Skeletal muscle satellite cell (primary cell): ENCODE measurements around the gene C2CD3.

ENCODE experiments used
- H3K27me3 ChIP-seq: 2 replicates; pipeline ENCODE4 v1.7.0; 2013; ENCODE audit warnings: low read length; ENCODE audit not compliant: control insufficient read depth, insufficient read depth
- H3K36me3 ChIP-seq: 2 replicates; pipeline ENCODE4 v1.7.0; 2013; ENCODE audit warnings: mild to moderate bottlenecking, control low read depth, low read length; ENCODE audit not compliant: insufficient read depth
- H3K4me1 ChIP-seq: 2 replicates; pipeline ENCODE4 v1.7.0; 2013; ENCODE audit warnings: low read length; ENCODE audit not compliant: control insufficient read depth, insufficient read depth
- H3K4me2 ChIP-seq: 2 replicates; pipeline ENCODE4 v1.7.0; 2013; ENCODE audit warnings: mild to moderate bottlenecking, low read length
- H3K4me3 ChIP-seq: 2 replicates; pipeline ENCODE4 v1.7.0; 2013; ENCODE audit warnings: low read length
- H3K9ac ChIP-seq: 2 replicates; pipeline ENCODE4 v1.7.0; 2013; ENCODE audit warnings: mild to moderate bottlenecking, low read depth, low read length, moderate library complexity
- H3K9me3 ChIP-seq: replicated peaks from 2 replicates; pipeline ENCODE4 v1.7.0; 2013; ENCODE audit warnings: mild to moderate bottlenecking, control low read depth, low read length

The C2CD3 gene

DNA sequence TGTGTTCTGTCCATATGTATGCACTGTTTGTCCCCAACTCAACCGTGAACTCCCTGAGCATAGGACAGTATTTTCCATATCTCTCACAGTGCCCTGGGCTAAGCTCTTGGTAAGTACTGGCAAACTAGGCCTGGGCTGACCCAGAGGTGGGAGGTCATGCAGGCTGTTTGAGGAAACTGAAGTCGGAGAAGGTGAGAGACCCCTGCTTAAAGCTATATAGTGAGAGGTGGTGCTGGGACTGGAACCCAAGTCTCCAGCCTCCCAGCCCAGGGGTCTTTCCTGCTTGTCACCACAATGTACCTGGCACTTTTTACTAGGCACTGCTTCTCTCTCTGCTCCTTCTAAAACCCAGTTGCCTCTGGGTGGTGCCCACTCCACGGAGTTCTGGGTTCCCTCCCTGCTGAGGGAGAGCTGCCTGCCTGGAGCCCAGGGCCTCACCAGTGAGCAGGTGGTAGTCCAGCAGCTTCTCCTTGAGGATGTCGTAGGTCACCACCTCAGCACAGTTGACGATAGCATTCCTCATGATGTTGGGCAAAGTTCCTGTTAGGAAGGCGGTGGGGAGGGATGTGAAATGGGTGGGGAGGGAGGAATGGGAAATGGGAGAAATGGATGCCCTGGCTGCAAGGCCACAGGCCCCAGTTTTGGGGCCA lies 166.6 kb downstream of the C2CD3 start:
- Histone ChIP-seq H3K27me3 (no peaks in the 10 kb centered on the region), H3K36me3 (no peaks in the 10 kb centered on the region), H3K4me2 (no peak overlapping the region), H3K4me1 (no peaks in the 10 kb centered on the region), H3K9ac (no peak overlapping the region), H3K9me3 (no peaks in the 10 kb centered on the region), H3K4me3 (no peak overlapping the region)

DNA sequence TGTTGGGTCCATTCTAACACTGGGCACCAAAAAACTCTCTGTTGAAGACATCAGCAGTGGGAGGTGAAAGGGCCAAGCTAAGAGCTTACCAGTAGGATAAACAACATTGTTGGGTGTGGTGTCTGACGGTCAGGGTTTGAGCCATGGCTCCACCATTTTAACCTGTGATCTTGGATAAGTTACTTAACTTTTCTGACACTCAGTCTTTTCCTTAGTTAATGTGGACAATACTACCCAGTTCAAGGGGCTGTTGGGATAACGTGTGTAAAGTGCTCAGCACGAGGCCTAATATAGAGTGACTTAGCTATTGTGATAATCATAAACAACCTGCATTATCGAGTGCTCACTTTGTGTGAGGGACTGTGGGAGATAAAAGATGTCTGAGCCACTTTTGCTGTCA lies 168.0 kb downstream of the C2CD3 start:
- Histone ChIP-seq H3K36me3 (no peaks in the 10 kb centered on the region), H3K4me3 (no peak overlapping the region), H3K9me3 (no peaks in the 10 kb centered on the region), H3K4me1 (no peaks in the 10 kb centered on the region), H3K4me2 (no peak overlapping the region), H3K9ac (no peak overlapping the region), H3K27me3 (no peaks in the 10 kb centered on the region)

GRCh38 chr11:74001822-74002286 lies 168.9 kb downstream of the C2CD3 start:
- no peaks in the 10 kb centered on the region for H3K27me3 ChIP-seq
- H3K9me3 ChIP-seq, result no peaks in the 10 kb centered on the region
- no peaks in the 10 kb centered on the region for H3K4me1 ChIP-seq
- no peak overlapping the region for H3K4me3 ChIP-seq
- H3K4me2 ChIP-seq, result no peak overlapping the region
- no peak overlapping the region for H3K9ac ChIP-seq
- H3K36me3 ChIP-seq, result no peaks in the 10 kb centered on the region

DNA sequence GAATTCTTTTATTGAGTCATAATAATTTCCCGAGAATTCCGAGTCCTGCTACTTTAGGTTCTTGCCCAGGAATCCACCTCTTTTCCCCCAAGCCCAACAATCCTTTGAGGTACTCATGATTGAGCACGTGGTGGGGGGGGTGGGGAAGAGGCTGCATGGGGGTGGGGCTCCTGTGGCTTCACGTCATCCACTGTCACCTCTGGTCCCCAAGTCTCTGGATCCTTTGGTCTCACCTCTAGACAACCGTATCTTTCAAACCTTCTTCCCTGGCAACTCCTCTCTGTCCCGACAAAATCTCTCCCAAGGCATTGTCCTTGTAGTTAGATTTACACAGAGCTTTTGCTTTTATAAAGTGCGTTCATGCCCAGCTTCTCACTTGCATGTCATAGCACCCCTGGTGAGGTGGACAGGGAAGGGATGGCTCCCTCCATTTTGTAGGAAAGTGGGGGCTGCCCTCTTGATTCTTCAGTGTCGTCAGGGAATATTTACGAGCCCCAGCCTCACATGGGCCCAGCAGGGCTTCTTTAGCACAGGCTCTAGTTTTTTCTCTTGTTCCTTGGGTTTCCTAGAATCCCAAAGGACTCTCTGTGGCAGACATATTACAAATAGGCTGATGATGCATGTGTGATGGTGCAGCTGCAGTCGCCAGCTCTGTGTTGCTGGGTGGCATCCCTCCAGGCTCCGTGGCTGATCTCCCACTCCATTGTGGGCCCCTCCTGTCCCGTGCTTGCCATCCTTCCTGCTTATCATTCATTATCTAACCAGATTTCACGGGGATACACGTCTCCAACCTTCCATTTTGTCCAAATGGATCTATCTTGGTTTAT lies 170.3 kb downstream of the C2CD3 start:
- no peaks in the 10 kb centered on the region for H3K27me3 ChIP-seq
- H3K4me3 ChIP-seq, result no peak overlapping the region
- no peaks in the 10 kb centered on the region for H3K4me1 ChIP-seq
- no peak overlapping the region for H3K9ac ChIP-seq
- H3K4me2 ChIP-seq, result no peak overlapping the region
- no peaks in the 10 kb centered on the region for H3K9me3 ChIP-seq
- H3K36me3 ChIP-seq, result no peaks in the 10 kb centered on the region

DNA sequence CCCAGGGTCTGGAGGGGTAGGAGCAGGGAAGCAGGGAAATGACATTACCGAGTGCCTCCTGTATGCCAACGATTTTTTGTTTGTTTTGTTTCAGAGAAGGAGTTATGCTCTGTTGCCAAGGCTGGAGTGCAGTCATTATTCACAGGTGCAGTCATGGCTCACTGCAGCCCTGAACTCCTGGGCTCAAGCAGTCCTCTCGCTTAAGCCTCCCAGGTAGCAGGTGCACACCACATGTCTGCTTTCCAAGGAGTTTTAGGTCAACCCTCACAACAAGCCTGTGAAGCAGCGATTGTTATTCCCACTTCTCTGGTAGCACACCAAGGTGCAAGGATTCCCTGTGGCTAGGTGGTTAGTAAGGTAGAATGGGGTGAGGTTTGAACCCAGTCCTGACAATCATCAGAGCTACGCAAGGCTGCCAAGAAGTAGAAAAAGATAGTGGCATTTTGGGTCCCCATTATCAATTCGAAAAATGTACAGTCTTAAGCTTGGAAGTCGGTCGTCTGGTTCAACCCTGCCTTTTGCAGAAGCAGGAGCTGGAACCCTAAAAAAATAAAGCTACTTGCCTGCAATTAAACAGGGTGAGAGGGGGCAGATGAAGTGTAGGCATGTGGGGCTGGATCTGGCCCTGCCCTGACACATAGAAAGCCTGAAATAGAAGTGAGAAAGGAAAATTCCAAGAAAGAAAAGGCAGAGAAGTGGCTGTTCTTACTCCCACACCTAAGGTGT lies 171.1 kb downstream of the C2CD3 start:
- Histone ChIP-seq H3K9me3 (no peaks in the 10 kb centered on the region), H3K27me3 (no peaks in the 10 kb centered on the region), H3K9ac (no peak overlapping the region), H3K4me3 (no peak overlapping the region), H3K4me2 (no peak overlapping the region), H3K4me1 (no peaks in the 10 kb centered on the region), H3K36me3 (no peaks in the 10 kb centered on the region)

DNA sequence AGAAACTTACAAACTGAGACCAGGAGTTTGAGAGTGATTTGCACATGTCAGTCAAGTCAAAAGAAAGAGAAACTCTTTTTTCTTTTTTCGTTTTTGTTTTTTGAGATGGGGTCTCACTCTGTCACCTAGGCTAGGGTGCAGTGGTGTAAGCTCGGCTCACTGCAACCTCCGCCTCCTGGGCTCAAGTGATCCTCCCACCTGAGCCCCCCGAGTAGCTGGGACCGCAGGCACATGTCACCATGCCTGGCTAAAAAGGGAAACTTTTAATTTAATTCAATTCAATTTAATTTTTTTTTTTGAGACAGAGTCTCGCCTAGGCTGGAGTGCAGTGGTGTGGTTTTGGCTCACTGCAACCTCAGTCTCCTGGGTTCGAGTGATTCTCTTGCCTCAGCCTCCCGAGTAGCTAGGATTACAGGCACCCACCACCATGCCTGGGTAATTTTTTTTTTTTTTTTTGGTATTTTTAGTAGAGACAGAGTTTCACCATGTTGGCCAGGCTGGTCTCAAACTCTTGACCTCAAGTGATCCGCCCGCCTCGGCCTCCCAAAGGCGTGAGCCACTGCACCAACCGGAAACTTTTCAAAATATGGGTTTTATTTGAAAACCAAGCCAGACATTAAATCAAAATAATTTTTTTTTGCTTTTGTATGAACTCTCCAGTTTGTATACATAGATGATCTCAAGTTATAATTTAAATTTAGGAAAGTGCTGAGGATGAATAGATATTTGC lies 171.8 kb downstream of the C2CD3 start:
- H3K4me3 ChIP-seq, result no peak overlapping the region
- no peak overlapping the region for H3K4me2 ChIP-seq
- H3K27me3 ChIP-seq, result no peaks in the 10 kb centered on the region
- H3K4me1 ChIP-seq, result no peaks in the 10 kb centered on the region
- no peak overlapping the region for H3K9ac ChIP-seq
- no peaks in the 10 kb centered on the region for H3K36me3 ChIP-seq
- H3K9me3 ChIP-seq, result no peaks in the 10 kb centered on the region

GRCh38 chr11:73997120-73997770 lies 173.6 kb downstream of the C2CD3 start:
- Histone ChIP-seq H3K4me2 (no peak overlapping the region), H3K36me3 (no peaks in the 10 kb centered on the region), H3K9me3 (no peaks in the 10 kb centered on the region), H3K4me1 (no peaks in the 10 kb centered on the region), H3K27me3 (no peaks in the 10 kb centered on the region), H3K4me3 (no peak overlapping the region), H3K9ac (no peak overlapping the region)

DNA sequence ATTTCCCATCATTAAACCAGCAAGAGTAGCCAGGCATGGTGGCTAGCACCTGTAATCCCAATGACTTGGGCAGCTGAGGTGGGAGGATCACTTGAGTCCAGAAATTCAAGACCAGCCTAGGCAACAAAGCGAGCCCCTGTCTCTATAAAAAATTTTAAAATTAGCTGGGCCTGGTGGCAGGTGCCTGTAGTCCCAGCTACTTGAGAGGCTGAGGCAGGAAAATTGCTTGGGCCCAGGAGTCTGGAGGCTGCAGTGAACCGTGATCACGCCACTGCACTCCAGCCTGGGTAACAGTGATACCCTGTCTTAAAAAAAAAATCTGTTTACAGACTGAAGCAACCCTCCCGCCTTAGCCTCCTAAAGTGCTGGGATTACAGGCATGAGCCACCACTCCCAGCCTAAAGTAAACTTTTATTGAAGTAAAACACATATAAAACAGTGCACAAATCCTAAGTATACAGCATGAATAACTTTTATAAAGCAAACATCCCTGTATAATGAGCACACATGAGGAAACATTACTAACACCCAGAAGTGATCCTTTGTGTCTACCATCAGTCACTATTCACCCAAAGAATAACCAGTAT lies 174.5 kb downstream of the C2CD3 start:
- Histone ChIP-seq H3K4me1 (no peaks in the 10 kb centered on the region), H3K9me3 (no peaks in the 10 kb centered on the region), H3K4me3 (no peak overlapping the region), H3K9ac (no peak overlapping the region), H3K27me3 (no peaks in the 10 kb centered on the region), H3K4me2 (no peak overlapping the region), H3K36me3 (no peaks in the 10 kb centered on the region)

DNA sequence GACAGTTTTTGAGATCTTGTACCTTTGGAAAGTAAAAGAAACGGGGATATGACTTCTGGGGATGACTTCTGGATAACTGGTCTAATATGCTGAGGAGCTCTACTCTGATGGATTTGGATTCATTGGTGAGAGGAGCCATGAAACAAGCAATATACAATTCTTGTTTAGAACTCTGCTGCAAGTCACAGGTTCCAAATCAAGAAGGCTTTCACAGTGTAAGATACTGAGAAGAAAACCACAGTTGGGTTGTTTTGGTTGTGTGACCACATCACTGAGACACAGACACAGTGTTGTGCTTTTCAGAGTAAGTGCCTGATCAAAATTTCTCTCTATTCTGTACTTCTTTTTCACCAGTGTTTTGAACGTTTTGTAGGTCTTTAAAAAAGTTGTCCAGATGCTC lies 175.1 kb downstream of the C2CD3 start:
- Histone ChIP-seq H3K9me3 (no peaks in the 10 kb centered on the region), H3K9ac (no peak overlapping the region)

GRCh38 chr11:73995247-73995646 lies 175.6 kb downstream of the C2CD3 start:
- no peaks in the 10 kb centered on the region for H3K9me3 ChIP-seq
- no peak overlapping the region for H3K4me2 ChIP-seq
- H3K4me1 ChIP-seq, result no peaks in the 10 kb centered on the region
- no peak overlapping the region for H3K9ac ChIP-seq
- no peaks in the 10 kb centered on the region for H3K27me3 ChIP-seq
- H3K4me3 ChIP-seq, result no peak overlapping the region
- no peaks in the 10 kb centered on the region for H3K36me3 ChIP-seq

More for the DNA sequence above, 175.1 kb downstream of the C2CD3 start:
- no peak overlapping the region for H3K4me3 ChIP-seq
- no peaks in the 10 kb centered on the region for H3K36me3 ChIP-seq
- H3K4me1 ChIP-seq, result no peaks in the 10 kb centered on the region
- no peak overlapping the region for H3K4me2 ChIP-seq
- H3K27me3 ChIP-seq, result no peaks in the 10 kb centered on the region
